Activated CD4-positive, alpha-beta T cell treated with anti-CD3 and anti-CD28 coated beads, Interleukin-2, Interleukin-6, amounts not matched to agents 100 ng/mL and 50 ng/mL, durations not matched to agents 16 hours and 8 hours (primary cell): ENCODE results near the gene ABCA1.
"Not testable (repeated sequence)": the region's sequence is repeated elsewhere in the genome, so short reads cannot be mapped to it uniquely, and the experiment has no call there.

Source experiments
- DNase-seq: peaks from one replicate; pipeline ENCODE4 v3.0.0-alpha.2; 2020

The ABCA1 gene

DNA sequence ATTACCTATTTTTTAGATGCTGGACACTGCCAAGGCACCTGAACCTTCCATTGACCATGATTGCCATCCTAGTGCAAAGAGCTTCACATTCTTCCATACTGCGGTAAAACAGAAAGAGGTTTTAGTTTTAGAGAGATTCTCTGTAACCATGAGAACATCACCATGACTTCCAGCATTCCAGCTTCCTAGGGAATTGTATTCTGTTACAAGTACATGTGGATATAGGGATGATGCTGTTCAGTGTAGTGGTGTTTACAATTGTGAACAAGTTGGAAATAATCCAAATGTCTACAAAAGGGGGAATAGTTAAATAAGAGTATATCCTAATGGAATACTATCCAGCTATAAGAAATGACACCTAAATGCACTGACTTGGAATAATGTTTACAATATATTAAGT is 141.7 kb downstream of the ABCA1 start:
- DNase-seq: no peak

- DNase-seq: no peak
Observed at GRCh38 chr9:104784098-104784497, 143.9 kb downstream of the ABCA1 start.

DNA sequence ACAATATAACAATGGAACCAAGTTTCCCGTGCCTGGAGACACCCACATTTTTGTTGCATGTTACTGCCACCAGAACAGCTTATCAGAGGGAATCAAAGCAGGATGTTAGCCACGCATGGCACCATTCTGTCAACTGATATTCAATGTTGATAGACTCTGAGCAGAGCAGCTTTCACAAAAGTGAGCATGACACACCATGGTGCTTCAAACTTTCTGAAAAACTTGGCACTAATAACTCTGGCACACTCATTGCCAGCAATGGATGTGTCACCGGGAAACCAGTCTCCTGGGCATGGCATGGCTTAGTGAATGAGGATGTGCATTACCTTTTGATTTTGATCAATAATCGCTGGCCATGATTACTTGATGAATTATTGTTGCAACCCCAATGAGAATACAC is 144.4 kb downstream of the ABCA1 start:
- DNase-seq: no peak

DNA sequence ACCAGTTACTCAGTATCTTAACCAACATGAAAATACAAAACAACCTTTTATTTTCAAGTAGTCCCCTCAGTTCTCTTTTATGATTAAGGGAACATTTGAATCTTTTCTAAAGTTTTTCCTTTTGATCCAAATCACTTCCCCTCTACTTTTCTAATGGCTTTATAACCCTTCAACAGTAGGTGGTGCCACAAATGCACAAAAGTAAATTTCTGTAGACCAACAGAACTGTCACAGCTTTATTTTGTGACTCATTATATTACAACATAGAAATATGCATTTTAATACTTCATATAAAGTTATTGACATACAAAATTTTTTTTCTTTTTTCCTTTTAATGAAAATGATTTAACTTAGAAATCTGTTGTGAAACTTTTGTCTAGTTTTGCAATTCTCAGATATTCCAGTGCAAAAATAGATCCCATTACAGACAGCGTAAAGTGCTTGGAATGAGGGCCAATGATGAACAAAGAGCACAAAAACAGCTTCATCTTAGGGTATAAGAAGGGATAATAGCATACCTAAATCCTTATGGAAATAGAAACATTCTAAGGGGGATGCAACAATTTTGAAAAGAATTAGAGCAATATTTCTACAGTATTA is 147.1 kb downstream of the ABCA1 start:
- peak; percentile 15 for DNase-seq

DNA sequence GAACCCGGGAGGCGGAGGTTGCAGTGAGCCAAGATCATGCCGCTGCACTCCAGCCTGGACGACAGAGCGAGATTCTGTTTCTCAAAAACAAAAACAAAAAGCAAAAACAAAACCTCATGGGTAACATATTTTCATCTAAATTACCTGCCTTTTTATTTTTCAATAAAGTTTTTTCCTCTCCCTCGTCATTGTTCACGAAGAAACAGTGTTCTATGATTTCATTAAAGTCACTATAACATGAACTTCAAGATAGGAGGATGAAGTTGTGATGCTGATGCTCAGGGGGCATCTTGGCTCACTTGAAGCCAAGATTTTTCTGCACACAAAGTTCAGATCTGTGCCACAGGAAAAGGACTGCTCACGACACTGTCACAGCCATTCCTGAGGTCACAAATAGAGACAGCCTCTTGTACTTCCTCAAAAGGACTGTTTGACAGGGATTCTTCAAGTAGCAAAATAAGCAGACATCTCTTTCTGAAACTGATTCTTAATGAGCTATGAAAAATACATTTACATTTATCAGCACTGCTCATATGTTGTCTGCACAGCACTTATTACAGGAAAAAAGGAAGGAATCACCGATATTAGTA is 147.9 kb downstream of the ABCA1 start:
- no peak for DNase-seq

DNA sequence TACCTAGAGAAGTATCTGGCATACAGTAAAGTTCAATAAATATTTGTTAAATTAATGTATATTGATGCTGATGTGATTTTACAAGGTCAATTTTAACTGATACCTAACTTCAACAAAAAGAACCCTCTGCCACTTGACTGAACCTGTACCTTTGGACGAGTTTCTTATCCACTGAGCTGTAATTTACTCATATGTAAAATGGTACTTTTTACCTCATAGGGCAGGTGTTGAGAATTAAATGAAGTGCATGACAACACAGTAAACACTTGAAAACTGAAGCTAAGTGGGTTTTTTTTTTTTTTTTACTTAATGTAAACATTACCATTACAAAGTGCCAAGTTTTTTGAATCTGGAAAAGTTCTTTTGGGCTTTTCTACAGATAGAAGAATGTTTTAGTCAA is 148.6 kb downstream of the ABCA1 start:
- DNase-seq: no peak

DNA sequence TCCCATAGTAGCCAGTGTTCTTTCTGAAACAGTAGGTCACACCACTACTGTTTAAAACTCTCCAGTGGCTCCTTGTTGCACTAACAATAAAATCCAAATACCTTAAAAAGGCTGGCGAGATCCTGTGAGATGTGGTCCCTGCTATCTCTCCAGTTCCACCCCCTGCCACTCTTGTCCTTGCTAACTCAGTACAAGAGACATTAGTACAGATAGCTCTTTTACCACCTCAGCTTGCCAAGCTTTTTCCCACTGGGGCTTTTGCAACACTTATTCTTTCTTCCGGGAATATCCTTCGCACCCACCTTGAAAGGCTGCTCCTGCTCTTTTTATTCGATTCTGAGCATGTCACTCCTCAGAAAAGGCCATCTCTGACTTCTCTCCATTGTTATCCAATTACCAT is 149.2 kb downstream of the ABCA1 start:
- DNase-seq: no peak

DNA sequence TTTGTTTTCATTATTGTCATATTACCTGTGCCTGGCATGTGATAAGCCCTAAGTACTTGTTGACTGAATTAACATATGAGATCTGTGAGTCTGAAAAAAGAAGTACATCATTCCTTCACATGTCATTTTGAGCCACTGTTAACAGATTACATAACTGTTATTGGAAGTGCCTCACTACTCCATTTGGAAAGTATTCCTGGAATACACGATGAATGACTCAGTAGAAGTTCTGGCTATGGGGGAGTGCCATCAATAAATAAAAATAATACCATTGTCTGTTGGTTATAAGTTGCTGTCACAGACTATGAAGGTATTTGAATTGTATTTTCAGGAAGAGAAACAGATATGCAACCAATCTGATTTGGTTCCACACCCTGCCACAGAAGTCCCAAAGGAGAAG is 151.2 kb downstream of the ABCA1 start:
- DNase-seq: no peak

DNA sequence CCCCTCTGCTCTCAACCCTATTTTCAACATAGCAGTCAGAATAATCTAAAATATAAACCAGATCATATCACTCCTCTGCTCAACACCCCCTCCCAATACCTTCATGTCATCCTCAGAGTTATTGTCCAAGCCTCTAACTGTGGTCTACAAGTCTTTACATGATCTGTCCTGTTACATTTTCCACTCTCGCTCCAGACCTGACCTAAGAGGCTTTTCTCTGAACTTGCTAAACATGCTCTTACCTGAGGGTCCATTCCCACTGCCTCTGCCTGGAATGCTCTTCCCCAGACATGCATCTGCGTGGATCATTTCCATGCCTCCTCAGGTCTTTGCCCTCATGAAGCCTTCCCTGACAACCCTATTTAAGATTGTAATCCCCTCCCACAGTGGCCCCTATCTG is 152.0 kb downstream of the ABCA1 start:
- no peak for DNase-seq

GRCh38 chr9:104775574-104775936 is 152.4 kb downstream of the ABCA1 start:
- DNase-seq: peak; percentile 8

- peak; percentile 27 for DNase-seq
Observed at GRCh38 chr9:104774831-104775573, 153.0 kb downstream of the ABCA1 start.

DNA sequence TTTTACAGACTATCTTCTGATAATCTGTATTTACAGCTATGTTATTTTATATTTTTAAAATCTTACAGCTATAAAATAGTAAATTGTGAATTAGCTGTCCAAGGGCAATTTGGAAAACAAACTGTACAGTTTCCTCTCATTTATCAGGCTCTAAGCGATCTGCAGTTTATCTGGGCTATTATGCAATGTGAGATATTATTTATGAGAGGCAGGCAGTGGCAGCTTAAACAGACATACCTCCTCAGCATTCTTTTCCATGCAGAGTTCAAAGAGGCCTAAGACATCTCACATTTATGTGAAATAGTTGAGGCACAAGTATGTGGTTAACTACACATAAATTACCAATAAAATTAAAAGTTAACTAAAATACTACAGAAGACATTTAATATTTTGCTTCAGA is 153.8 kb downstream of the ABCA1 start:
- DNase-seq: no peak

- DNase-seq: no peak
Observed at GRCh38 chr9:104772714-104773510, 155.0 kb downstream of the ABCA1 start.

DNA sequence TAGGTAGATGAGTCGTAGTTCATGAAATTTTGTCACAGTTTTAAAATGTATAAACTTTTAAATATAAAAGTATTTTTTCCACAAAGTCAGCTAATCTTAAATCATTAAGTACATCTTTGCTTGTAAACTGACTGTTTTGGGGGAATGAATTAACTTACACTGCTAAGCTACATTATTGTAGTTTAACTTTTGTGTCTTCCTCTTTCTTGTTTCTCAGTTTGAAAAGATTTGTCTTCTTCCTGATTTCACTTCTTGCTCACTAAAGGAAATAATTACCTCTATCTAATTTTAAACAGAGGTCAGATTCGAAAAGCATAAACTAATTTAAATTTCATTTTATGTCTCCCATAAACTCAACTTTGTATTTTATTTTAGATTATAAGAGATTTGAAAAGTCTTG is 158.3 kb downstream of the ABCA1 start:
- DNase-seq: no peak

DNA sequence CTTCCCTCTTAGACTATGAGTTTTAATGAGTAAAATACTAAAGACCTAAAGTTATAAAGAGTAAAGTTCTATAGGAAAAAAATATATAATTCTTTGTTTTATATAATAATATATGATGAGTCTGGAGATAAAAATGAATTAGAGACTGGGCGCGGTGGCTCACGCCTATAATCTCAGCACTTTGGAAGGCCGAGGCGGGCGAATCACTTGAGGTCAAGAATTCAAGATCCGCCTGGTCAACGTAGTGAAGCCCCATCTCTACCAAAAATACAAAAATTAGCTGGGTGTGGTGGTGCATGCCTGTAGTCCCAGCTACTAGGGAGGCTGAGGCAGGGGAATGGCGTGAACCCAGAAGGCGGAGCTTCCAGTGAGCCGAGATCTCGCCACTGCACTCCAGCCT is 158.9 kb downstream of the ABCA1 start:
- not testable (repeated sequence) for DNase-seq

- no peak for DNase-seq
Observed at GRCh38 chr9:104767507-104767906, 160.4 kb downstream of the ABCA1 start.

- no peak for DNase-seq
Observed at GRCh38 chr9:104766025-104766424, 161.9 kb downstream of the ABCA1 start.

DNA sequence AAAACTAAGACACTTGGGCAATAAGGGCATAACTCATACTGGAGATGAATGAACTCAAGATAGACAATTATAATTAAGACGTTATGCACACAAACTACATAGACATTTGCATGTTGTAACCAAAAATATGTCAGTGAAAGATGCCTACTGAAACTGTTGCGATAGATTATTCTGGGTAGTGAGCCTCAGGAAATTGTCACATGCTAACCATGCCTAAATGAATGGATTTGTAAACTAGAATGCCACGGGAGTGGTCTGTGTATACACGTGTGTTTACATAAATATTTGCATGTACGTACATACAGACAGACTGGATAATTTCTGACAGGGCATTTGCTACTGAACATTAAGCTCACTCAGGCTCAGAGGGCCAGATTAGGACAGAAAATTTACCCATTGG is 162.8 kb downstream of the ABCA1 start:
- DNase-seq: no peak

DNA sequence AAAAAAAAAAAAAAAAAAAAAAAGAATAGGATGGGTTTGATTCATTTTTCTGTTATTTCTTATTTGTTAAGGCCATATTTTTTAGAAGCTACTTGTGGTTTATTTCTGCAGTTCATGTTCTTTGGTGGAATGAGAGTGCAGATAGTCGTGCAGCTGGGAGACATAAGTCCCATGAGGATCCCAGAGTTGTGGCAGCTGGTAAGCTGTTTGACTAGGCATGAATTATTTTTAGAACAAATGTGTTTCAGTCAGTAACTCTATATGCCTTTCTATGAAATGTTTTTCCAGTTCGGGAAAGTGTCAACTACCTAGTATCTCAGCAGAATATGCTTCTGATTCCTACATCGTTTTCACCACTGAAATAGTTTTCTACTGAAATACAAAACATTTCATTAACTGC is 169.0 kb downstream of the ABCA1 start:
- no peak for DNase-seq

DNA sequence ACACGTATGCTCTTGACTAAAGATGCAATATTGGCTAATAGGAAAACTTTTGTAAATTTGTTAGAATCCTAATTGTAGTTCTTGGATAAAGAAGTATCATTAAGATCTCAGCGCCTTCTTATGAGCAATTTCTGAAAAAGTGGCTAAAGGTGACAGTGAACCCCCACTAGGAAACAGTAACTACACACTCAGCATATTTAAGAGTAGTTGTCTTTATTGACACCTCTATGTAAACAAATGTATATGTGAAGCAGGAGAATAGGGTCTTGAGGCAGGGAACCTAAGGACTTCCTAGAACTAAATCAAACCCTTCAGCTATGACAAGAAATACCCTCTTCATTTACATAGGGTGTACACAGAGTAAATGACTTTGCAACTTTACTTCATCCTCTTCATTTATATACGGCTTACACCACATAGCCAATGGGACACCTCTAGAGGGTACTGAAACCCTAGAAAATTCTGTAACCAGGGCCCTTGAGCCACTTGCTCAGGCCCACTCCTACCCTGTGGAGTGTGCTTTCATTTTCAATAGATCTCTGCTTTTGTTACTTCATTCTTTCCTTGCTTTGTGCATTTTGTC is 177.7 kb downstream of the ABCA1 start:
- DNase-seq: no peak

GRCh38 chr9:104748359-104749031 is 179.5 kb downstream of the ABCA1 start:
- DNase-seq: no peak

DNA sequence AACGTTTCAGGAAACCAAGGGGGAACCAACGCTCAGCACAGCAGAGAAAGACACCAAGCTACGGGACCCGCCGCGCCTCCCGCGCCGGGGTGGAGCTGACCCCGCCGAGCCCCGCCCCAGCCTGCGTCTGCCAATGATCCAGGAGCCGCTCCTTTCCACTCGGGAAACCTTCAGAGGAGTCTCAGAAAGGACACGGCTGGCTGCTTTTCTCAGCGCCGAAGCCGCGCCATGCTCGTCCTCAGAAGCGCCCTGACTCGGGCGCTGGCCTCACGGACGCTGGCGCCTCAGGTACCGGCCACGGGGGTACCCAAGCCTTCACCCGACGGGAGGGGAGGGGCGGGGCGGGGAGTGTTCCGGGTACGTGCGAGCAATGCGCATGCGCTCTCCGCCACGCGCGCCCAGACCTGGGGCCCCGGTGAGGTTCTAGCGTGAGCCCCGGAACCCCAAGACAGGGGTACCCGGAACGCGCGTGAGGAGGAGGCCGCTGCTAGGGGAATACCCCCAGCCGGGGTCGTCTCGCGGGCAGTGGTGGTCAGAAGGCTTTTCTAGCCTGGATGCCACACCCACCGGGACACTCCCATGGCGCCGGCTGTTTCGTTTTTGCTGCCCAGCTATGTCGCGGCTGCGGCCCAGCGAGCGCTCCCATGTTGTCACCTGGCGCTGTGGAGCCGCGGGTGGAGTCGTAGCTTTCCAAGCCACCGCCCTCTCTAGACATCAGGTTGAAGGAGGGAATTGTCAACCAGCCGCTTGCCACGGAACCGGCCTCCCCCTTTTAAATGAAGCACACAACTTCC is 180.2 kb downstream of the ABCA1 start, which contains the start of gene NIPSNAP3A:
Gene NIPSNAP3A (plus strand): TSS at position 119 of the 794 bp plus-strand sequence. CDS start 110 bp downstream, at position 229.
- DNase-seq: peak; percentile 89
